Fibroblast of skin of right quadriceps (primary cell): Measurements from ENCODE around the gene HOMER3.
"Not testable (repeated sequence)": the region's sequence is repeated elsewhere in the genome, so short reads cannot be mapped to it uniquely, and the experiment has no call there.

Source experiments
- DNase-seq: peaks from one replicate; pipeline ENCODE4 v3.0.0-alpha.2; 2013

Gene HOMER3

DNA sequence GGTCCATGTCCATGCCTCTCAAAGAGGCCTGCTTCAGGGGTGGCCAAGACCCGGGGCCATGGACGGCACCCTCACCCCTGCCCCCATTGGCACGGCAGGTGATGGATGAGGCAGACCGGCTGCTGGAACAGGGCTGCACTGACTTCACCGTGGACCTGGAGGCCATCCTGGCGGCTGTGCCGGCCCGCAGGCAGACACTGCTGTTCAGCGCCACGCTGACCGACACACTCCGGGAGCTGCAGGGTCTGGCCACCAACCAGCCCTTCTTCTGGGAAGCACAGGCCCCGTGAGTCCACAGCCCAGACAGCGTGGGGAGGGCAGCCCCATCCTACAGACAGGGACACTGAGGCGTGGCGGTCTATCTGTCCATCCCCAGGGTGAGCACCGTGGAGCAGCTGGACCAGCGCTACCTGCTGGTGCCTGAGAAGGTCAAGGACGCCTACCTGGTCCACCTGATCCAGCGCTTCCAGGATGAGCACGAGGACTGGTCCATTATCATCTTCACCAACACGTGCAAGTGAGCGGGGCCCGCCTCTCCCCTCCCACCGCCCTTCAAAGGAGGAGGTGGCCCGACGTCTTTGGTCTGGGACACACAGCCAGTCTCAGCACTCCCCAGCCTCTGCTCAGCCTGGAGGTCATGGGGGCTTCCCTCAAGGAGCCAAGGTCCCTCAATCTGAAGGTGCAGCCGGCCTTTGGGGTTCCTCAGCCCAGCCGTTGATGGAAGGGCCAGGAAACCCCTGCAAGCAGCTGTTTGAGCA is 18.6 kb downstream of the HOMER3 start:
- no peak for DNase-seq

DNA sequence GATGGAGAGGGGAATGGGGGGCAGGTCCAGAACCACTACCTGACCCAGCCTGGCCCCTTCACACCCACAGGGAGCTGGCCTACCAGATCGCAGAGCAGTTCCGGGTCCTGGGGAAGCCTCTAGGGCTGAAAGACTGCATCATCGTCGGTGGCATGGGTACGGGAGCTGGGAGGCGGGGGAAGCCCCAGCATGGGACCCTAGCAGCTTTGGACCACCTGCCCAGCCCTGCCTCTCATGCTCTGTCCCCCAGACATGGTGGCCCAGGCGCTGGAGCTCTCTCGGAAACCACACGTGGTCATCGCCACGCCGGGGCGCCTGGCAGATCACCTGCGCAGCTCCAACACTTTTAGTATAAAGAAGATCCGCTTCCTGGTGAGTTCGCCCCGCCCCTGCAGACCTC is 19.4 kb downstream of the HOMER3 start:
- no peak for DNase-seq

DNA sequence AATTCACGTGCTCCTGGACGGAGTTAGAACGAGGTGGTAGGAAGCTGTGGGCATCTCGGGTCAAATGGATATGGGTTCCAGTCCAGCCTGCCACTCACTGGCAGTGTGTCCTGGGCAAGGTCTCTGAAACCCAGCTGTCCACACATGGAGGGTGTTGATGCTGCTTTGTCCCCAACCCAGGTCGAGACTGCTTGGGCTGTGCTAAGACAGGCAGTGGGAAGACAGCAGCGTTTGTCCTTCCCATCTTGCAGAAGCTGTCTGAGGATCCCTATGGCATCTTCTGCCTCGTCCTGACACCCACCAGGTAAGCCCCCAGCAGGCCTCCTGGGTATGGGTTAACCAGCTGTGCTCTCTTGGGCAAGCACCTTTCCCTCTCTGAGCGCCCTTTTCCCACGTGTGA is 20.6 kb downstream of the HOMER3 start:
- DNase-seq: no peak

DNA sequence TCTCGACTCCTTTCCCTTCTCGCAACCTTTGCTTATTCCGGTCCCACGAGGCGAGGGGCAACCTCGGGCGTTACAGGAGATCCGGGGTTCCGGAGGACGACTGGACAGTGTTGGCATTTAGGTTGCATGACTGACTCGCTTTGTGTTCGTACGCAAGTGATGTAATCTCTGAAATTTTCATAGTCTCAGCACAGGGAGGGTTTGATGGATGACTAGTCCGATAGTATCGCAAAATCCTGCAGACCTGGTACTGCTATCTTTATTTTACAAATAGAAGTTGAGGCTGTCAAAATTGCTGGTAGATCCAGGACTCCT is 21.2 kb downstream of the HOMER3 start:
- no peak for DNase-seq

DNA sequence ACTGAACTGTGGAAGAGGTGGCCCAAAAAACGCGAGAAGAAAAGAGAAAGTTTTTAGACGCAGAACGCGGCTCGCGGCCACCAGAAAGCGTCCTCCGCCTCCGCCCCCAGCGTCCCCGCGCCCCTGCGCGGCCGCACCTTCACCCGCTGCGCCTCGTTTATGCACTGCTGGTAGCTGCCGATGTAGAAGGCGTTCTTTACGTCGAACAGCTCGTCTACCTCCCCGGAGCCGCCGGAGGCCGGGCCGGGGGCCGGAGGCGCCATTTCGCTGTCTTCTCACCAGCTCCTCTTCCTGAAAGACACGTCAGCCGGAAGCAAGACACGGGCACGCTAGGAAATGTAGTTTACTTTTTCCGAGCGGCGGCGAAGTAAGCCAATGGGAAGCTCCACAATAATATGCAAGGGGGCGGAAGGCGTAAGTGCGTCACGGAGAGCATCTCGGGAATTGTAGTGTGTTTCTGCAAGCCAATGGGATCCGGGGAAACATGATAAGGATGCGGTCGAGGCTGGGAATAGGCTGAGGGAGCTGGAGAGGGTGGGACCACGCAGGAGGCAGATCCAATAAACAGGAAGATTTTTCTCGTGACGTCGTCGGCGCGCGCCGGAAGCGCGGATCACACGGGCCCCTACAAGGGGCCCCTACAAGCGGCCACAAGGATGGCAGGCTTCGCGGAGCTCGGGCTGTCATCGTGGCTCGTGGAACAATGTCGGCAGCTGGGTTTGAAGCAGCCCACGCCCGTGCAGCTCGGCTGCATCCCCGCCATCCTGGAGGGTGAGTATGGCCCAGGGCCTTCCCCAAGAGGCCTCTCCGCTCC is 21.7 kb downstream of the HOMER3 start, which contains the start of the genes COPE and DDX49:
COPE (minus strand) TSS at position 302 of the 814 bp plus-strand sequence; CDS start at position 263, 39 bp downstream.
DDX49 (plus strand) TSS at position 630 of the 814 bp plus-strand sequence; CDS start at position 657, 27 bp downstream.
- DNase-seq: peak; percentile 100

DNA sequence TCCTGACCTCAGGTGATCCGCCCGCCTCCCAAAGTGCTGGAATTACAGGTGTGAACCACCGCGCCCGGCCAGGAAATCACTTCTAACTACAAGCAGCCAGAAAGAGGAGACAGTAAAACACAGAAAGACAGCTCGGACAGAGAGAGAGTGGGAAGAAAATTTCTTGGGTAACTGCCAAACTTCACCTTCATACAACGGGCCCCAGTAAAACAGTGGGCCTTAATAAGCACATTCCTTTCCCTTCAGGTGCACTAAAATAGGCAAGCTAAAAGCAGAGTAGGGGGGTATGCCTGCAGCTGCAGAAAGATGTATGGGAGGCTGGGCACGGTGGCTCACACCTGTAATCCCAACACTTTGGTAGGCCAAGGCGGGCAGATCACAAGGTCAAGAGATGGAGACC is 23.4 kb downstream of the HOMER3 start:
- not testable (repeated sequence) for DNase-seq

DNA sequence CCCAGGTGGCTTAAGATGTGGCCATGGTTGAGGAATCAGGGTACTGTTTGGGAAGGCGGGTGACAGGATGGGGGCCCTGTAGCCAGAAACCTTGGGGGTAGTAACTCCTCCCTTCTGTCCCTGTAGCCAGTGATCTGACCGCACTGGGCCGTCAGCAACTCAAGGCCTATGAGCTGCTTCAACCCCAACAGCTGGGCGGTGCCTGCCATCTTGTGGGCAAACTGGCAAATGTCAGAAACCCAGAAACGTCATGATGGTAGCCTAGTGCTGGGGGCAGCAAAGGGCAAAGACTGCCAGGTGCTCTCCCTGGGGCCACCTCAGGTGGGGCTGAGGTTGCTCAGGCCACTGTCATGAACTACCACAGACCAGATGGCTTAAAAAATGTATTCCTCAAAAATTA is 25.4 kb downstream of the HOMER3 start:
- DNase-seq: peak; percentile 22

DNA sequence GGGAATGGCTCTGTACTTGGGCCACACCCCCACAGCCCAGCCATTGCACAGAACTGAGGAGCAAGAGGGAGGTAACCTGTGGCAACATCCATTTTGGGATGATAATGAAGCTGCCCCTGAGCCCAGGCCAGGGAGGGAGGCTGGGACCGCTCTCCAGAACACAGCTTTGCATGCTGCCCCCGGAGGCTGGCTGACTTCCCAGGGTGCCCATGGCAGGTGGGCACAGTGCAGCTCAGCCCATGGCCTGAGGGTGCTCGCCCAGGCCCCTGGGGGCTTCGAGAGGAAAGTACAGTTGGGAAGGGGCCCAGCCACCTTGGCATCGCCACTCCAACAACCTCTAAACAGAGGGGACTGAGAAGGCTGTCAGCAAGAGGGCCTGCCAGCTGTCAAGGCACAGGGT is 27.6 kb downstream of the HOMER3 start:
- no peak for DNase-seq

DNA sequence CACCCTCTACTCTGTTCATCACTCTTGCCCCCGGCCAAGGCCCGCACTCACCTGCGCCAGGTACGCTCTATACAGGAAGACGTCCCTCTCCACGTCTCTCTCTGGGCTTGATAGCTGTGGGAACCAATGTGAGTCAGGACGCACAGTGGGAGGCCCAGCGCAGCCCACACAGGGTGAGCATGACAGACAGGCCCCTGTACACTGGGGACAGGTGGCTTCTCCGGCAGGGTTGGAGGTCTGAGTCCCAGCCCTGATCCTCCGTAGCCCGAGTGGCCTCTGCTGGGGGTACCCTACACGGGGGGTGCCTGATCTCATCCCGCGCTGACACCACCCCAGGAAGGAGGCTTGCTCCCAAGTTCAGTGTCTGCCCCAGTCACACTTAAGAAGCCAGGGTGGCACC is 28.1 kb downstream of the HOMER3 start:
- DNase-seq: no peak

DNA sequence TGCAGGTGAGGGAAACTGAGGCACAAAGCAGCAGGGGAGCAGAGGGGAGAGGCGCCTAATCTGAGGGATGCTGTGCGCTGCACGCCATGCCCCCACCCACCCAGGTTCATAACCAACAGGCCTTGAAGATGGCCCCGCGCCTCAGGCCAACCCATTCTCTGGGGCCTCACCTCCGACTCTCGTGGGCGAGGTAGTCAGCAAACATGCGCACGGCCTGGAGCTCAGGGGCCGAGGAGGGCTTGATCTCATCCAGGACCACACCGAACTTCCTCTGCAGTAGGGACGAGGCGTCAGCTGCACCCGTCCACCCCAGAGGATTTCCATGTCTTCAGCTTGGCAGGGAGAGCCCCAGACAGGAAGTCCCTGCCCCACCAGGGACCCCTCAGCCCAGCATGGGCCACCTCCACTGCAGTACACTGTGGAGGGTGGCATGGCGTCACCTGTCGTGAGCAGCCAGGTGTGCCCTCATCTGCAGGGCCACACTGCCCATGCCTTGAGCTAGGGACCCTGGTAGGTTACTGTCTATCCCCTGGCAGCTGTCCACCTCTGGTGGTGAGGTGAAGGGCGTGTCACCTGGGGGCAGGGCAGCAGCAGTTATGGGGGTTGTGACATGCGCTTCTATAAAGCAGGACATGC is 30.1 kb downstream of the HOMER3 start:
- DNase-seq: no peak

DNA sequence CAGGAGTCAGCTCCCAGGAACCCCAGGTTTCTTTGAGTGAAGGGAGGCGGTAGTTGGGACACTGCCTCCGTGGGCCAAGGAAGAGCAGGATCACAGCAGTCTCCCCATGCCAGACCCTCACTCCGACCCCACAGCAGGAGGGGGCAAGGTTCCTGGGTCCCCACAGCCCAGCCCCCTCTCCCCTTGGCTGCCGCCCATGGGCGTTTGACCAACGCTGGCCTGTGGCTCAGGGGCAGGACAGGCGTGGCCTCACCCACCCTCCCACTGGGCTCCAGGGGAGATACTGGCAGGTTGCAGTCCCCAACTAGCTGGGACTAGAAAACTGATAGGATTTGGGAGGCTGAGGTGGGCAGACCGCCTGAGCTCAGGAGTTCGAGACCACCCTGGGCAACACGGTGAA is 31.0 kb downstream of the HOMER3 start:
- DNase-seq: no peak

DNA sequence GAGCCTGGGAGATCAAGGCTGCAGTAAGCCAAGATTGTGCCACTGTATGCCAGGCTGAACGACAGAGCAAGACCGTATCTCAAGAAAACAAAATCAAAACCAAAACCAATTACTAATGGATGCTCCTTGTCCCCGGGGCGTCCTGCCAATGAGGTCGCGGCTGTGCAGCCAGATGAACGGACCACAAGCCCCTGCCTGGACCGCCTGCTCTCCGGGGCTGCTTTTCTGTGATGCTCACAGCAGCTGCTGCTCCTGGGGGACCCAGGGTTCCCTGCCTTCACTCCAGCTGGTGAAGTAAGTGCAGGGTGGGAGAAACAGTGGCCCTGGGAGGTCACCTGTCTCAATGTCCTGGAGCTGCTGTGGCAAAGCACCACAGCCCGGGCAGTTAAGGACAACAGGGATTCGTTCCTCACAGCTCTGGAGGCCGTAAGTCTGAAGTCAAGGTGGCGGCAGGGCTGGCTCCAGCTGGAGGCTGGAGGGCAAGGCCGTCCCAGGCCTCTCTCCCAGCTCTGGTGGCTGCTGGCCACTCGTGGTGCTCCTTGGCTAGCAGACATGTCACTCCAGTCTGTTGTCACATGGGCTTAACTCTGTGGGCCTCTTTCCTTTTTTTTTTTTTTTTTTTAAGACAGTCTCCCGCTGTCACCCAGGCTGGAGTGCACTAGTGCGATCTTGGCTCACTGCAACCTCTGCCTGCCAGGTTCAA is 31.9 kb downstream of the HOMER3 start:
- no peak for DNase-seq

DNA sequence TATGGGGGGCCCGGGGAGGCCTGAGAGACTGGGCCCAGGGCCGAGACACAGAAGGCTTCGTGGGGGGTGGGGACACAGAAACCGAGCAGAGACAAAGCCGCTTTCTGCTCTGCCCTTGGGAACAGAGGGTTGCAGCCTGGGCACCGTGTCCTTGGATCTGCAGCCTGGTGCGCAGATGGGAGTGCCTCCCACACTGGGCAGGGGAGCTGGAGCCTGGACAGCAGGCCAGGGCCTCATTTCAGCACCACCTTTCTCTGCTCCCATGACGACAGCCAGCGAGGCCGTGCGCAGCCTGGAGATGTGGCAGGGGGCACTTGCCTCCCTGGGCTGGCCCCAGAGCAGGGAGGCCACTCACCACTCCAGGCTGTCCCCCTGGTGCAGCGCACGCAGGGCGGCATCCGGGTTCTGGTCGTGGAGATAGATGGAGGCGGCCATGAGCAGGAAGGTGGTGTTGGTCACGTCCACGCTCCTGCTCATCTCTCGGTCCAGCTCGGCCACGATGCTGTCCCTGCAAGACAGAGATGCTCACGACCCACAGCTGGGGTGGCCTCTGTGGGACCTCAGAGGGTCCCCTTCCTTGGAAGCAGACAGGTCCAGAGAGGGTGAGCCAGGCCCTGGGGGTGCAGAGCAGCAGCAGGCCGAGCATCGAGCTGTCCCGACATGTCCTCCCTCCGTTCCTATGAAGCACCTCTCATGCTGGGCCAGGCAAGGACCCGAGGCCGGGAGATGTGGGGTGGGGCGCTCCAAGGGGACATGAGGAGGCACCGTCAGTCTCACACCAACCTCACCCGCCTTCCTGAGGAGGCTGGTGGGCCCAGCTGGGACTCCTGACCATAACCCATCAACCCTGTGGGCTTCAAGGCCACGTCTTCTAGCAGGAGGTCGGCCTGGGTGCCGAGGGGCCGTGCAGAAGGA is 34.2 kb downstream of the HOMER3 start:
- DNase-seq: no peak

DNA sequence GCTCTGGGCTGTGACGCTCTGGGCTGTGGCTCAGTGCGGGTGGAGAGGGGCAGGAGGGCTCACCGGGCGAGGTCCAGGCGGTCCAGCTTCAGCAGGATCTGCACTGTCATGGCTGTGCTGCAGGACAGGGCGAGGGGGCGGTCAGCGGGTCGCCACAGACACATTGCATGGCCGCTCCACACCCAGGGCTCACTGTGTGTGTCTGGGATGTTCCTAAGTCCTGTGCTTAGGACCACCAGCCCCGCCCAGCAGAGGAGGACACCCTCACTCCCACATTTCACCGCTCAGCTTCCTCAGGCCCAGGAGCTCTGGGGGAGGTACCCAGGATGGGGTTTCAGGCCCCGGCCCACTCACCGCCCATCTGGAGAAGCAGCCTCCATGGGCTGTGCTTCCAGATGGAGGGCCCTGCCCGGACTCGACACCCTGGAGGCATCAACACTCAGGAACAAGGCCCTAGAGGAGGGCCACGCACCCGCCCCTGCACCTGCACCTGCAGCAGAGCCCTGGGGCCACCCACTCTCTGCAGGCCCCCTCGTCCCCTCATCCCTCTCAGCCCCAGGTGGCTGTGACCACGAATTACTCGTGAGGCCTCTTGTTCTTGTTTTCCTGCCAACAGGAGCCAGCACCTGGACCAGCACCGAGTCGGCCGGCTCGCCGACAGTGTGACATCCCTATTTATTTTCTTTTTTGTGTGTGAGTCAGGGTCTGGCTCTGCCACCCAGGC is 35.3 kb downstream of the HOMER3 start:
- DNase-seq: no peak

DNA sequence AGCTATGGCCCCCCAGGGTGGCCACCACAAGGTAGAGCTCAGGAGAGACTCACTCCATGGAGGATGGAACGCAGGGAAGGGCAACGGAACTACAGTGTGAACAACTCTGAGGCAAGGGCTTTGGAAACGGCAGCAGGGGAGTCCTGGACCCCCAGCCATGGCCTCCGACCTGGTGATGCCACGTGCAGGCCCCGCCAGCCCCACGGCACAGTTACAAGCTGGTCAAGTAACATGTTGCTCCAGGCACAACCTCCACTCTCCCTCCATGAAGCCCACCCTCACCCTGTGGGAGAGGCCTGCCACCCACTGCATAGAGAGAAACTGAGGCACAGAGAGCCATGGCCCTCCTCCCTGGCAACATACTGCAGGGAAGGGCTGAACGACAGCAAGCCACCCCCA is 36.0 kb downstream of the HOMER3 start:
- no peak for DNase-seq

DNA sequence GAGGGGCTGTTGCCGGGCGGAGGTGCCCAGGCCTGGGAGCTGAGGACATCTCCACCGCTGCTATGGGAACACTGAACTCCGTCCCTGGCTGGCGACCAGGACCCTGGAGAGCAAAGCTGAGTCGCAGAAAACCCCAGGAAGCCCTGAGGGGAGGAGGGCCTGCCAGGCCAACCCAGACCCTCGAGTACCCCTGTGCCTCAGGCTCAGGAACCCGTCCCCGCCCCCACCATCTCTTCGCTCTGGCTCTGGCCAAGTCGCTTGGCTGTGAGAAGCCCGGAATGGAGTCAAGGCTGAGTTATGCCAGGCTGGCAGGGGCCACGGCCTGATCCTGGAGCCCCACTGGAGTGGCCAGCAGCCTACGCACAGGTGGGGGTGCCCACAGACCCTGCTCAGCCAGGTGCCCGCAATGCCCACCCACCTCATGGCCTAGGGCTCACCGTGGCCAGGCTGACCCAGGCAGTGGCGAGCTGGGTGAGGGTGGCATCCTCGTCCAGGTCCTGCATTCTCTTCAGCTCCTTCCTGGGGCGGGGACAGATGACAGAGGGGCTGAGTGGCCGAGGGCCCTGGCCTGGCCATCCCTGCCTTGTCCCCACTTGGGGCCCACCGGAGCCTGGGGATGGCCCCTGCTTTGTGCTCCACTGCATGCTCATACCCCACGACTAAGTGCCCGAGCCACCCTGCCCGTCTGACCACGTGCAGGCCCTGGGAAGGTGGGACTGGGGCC is 36.5 kb downstream of the HOMER3 start:
- no peak for DNase-seq

DNA sequence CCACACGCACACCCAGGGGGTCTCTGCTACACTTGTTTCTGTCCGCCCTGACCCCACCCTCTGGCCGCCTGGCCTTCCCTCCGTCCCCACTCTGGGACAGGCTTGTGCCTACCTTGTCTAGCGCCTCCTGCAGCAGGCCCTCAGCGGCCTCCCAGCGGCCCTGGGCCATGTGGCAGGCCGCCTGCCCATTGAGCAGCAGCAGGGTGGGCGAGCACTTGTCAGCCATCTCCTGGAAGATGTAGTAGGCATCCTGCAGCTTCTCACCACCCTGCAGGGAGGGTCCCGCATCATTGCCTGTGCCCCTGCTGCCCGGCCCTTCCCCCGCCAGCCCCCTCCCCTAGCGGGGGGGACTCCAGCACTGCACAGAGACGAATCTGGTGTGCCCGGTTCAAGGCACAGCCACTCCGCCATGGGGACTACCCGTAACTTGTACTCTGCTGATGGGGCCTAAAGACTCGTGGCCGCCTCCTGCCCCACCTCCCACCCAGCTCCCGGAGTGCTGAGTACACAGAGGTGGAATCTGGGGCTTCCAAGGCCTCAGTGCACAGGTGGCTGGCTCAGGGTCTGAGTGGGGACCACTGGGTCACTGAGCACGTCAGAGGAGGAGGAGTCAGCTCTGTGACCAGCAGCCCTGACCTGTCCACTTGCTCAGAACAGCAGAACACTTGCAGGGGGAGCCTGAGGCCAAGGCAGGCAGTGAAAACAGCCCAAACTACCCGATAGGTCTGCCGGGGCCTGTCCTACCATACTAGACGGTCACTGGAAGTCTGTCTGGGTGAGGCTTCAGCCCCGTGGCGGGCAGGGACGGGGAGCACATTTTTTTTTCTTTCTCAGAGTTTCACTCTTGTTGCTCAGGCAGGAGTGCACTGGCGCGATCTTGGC is 37.6 kb downstream of the HOMER3 start:
- DNase-seq: no peak

DNA sequence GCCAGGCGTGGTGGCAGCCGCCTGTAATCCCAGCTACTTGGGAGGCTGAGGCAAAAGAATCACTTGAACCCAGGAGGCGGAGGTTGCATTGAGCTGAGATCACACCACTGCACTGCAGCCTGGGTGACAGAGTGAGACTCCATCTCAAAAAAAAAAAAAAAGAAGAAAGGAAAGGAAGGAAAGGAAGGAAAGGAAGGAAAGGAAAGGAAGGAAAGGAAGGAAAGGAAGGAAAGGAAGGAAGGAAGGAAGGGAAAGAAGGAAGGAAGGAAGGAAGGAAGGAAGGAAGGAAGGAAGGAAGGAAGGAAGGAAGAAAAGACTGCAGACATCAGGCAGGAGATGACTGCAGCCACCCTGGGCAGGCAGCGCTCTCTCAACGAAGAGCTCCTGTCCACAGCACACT is 38.5 kb downstream of the HOMER3 start:
- not testable (repeated sequence) for DNase-seq

DNA sequence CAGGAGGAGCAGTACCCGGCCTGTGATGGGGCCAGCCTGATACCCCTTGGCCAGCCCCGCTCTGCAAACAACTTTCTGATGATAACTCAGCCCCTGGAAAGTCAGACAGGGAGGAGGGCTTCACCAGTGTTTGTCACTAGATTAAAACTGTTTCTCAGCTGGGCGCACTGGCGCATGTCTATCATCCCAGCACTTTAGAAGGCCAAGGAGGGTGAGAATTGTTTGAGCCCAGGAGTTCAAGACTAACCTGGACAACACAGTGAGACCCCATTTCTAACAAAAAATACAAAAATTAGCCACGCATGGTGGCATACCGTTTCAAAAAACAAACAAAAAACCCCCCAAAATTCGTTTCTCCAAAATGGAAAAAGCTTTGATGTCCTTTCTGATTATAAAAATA is 39.5 kb downstream of the HOMER3 start:
- DNase-seq: no peak
